B cell (primary cell): ENCODE results near the gene TADA3. TPM values are rescaled to one million over a fixed set of nuclear protein-coding genes. Genes with fewer than 3 reads are reported as not detected.

Source experiments
- ATAC-seq: fragments of 200-7000 bp; cut with Tn5 transposase; one replicate; pipeline ENCODE4 v1.10.0; 2021; ENCODE audit warnings: low read depth, mild to moderate bottlenecking, moderate number of reproducible peaks, moderate library complexity
- CTCF ChIA-PET: fragments of 350-600 bp; sonication (Branson Sonifier 250); formaldehyde crosslinking; loops from one replicate; lab custom pipeline; 2021; ENCODE audit warnings: antibody characterized with exemption, inconsistent platforms; lab: Charles Lee
- POLR2A ChIA-PET: fragments of 350-600 bp; sonication (Branson Sonifier 250); formaldehyde crosslinking; loops from one replicate; lab custom pipeline; 2021; ENCODE audit warnings: antibody characterized with exemption; lab: Charles Lee
- DNase-seq: peaks from one replicate; pipeline ENCODE4 v3.0.0; 2013
- H2AFZ ChIP-seq: 2 replicates; pipeline ENCODE4 v1.6.1; 2012; ENCODE audit warnings: mild to moderate bottlenecking, low read depth, low read length; ENCODE audit not compliant: insufficient read depth, poor library complexity, severe bottlenecking
- H3K27ac ChIP-seq, 2 donors: 1 replicate in 1 of 2; 2 replicates in 1 of 2; pipeline ENCODE4 v1.5.1; 2012 to 2013; ENCODE audit warnings: low read length in 2 of 2, mild to moderate bottlenecking in 2 of 2, moderate library complexity in 1 of 2
- H3K27me3 ChIP-seq, 4 experiments: fragments of 200-600 bp in 1 of 4; sonication (generic) in 1 of 4; replicated peaks in 1 of 4; 1 replicate in 2 of 4; 2 replicates in 2 of 4; pipeline versions ENCODE4 v1.6.1 to v1.7.0; 2013 to 2016; ENCODE audit warnings: low read length in 3 of 4, mild to moderate bottlenecking in 2 of 4, mixed read lengths in 1 of 4, moderate library complexity in 1 of 4; ENCODE audit not compliant: insufficient read depth in 4 of 4, control insufficient read depth in 3 of 4; ENCODE audit errors: control extremely low read depth in 1 of 4
- H3K36me3 ChIP-seq, 2 experiments: replicated peaks in 1 of 2; 1 replicate in 1 of 2; 2 replicates in 1 of 2; pipeline versions ENCODE4 v1.6.1 to v1.7.1; 2013; ENCODE audit warnings: low read length in 1 of 2; ENCODE audit not compliant: insufficient read depth in 2 of 2, control insufficient read depth in 1 of 2; ENCODE audit errors: control extremely low read depth in 1 of 2, extremely low read depth in 1 of 2
- H3K4me1 ChIP-seq, 2 donors: fragments of 200-600 bp in 1 of 2; sonication (generic) in 1 of 2; 1 replicate in 1 of 2; 2 replicates in 1 of 2; pipeline versions ENCODE4 v1.5.1 to v1.6.1; 2013 to 2017; ENCODE audit warnings: low read length in 2 of 2; ENCODE audit not compliant: control insufficient read depth in 2 of 2, insufficient read depth in 2 of 2
- H3K4me2 ChIP-seq: replicated peaks from 2 replicates; pipeline ENCODE3; 2012; ENCODE audit warnings: mild to moderate bottlenecking, low read depth, low read length; ENCODE audit not compliant: poor library complexity, severe bottlenecking
- H3K4me3 ChIP-seq, 5 experiments: fragments of 200-600 bp in 1 of 5; sonication (generic) in 1 of 5; 1 replicate in 3 of 5; 2 replicates in 2 of 5; pipeline versions ENCODE4 v1.5.1 to v1.7.0; 2011 to 2016; ENCODE audit warnings: low read length in 4 of 5, mild to moderate bottlenecking in 4 of 5, low read depth in 2 of 5, control low read depth in 1 of 5, moderate library complexity in 1 of 5; ENCODE audit not compliant: insufficient read depth in 1 of 5; ENCODE audit errors: control extremely low read depth in 1 of 5, extremely low read depth in 1 of 5
- H3K79me2 ChIP-seq: fragments of 200-600 bp; sonication (generic); one replicate; pipeline ENCODE4 v1.6.0; 2016; ENCODE audit warnings: low read length; ENCODE audit not compliant: control insufficient read depth, insufficient read depth
- H3K9ac ChIP-seq: fragments of 200-600 bp; sonication (generic); 2 replicates; pipeline ENCODE4 v1.6.1; 2017; ENCODE audit warnings: mild to moderate bottlenecking, low read length, moderate library complexity
- H3K9me3 ChIP-seq, 3 donors: one replicate each; pipeline versions ENCODE4 v1.6.1 to v1.7.1; 2013; ENCODE audit warnings: low read length in 2 of 3; ENCODE audit not compliant: control insufficient read depth in 2 of 3, insufficient read depth in 1 of 3; ENCODE audit errors: control extremely low read depth in 1 of 3
- H4K20me1 ChIP-seq: 2 replicates; pipeline ENCODE4 v1.6.0; 2012; ENCODE audit warnings: mild to moderate bottlenecking, low read length; ENCODE audit not compliant: insufficient read depth, control insufficient read depth, poor library complexity, severe bottlenecking
- H3K27ac Mint-ChIP-seq: one replicate; pipeline ENCODE4 v1.8.0; 2021; ENCODE audit warnings: mixed read lengths
- H3K27me3 Mint-ChIP-seq: one replicate; pipeline ENCODE4 v1.8.0; 2021; ENCODE audit warnings: mixed read lengths
- H3K4me1 Mint-ChIP-seq: one replicate; pipeline ENCODE4 v1.8.0; 2021; ENCODE audit warnings: mixed read lengths
- H3K4me3 Mint-ChIP-seq: one replicate; pipeline ENCODE4 v1.8.0; 2021; ENCODE audit warnings: mixed read lengths
- H3K9me3 Mint-ChIP-seq: one replicate; pipeline ENCODE4 v1.8.0; 2022; ENCODE audit warnings: mixed read lengths; ENCODE audit not compliant: insufficient read depth
- EZH2 ChIP-seq: IDR thresholded peaks from 2 replicates; pipeline ENCODE4 v1.6.1; 2012; ENCODE audit warnings: borderline replicate concordance, low read depth, mild to moderate bottlenecking, moderate library complexity, low read length; ENCODE audit not compliant: insufficient read depth, poor library complexity, severe bottlenecking
- WGBS: methylation state at CpG from one replicate; pipeline ENCODE4 v1.1.5; 2013; ENCODE audit warnings: missing lambda C conversion rate; ENCODE audit not compliant: insufficient coverage; 5-methylcytosine and 5-hydroxymethylcytosine counted together
- intact Hi-C: fragments of 100-400 bp; cut with micrococcal nuclease; formaldehyde crosslinking; loops from one replicate; pipeline ENCODE4 v1.10.0; 2022
- polyA plus RNA-seq: library from polyadenylated mRNA; depleted of rRNA; stranded (reverse); fragments of >200 nt; gene quantifications from 2 replicates; pipeline ENCODE4 v1.2.3, GENCODE V29; 2012
- total RNA-seq, 2 donors: library from RNA; stranded (reverse); fragments of 120-200 nt in 1 of 2; gene quantifications; 1 replicate in 1 of 2; 2 replicates in 1 of 2; pipeline versions ENCODE4 v1.2.3 to v1.2.4, GENCODE V29; 2013 to 2022
- TF ChIP-seq, protein P1 (sequence below): fragments of 200-600 bp; IDR thresholded peaks from one replicate; pipeline ENCODE4 v1.8.0; 2022; ENCODE audit warnings: antibody characterized with exemption, mild to moderate bottlenecking

The TADA3 gene
- total and polyA plus RNA-seq, 2 donors (not counting 1 experiment from before 2014, with no cell fraction given) = 45.4 to 45.6 TPM

DNA sequence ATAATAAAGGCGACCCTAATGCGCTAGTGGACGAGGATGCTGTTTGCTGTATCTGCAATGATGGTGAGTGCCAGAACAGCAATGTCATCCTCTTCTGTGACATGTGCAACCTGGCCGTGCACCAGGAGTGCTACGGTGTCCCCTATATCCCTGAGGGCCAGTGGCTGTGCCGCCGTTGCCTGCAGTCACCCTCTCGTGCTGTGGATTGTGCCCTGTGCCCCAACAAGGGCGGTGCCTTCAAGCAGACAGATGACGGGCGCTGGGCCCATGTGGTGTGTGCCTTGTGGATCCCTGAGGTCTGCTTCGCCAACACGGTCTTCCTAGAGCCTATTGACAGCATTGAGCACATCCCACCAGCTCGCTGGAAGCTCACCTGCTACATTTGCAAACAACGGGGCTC lies 53.1 kb downstream of the TADA3 start:
- peaks cover 17% of the 10 kb centered on the region for H3K79me2 ChIP-seq
- no peak overlapping the region for H3K27ac ChIP-seq
- H3K9me3 ChIP-seq = no peaks in the 10 kb centered on the region
- Mint-ChIP-seq H3K4me3 (no peak overlapping the region), H3K27ac (no peak overlapping the region), H3K4me1 (peaks cover 18% of the 10 kb centered on the region), H3K9me3 (no peaks in the 10 kb centered on the region), H3K27me3 (no peaks in the 10 kb centered on the region)
- CTCF ChIA-PET = interaction anchor here (1.4 kb wide), 1 partner anchor 12 kb away, joined by 4 read pairs; no protein-coding TSS in a partner anchor
- TF ChIP-seq, protein P1, sequence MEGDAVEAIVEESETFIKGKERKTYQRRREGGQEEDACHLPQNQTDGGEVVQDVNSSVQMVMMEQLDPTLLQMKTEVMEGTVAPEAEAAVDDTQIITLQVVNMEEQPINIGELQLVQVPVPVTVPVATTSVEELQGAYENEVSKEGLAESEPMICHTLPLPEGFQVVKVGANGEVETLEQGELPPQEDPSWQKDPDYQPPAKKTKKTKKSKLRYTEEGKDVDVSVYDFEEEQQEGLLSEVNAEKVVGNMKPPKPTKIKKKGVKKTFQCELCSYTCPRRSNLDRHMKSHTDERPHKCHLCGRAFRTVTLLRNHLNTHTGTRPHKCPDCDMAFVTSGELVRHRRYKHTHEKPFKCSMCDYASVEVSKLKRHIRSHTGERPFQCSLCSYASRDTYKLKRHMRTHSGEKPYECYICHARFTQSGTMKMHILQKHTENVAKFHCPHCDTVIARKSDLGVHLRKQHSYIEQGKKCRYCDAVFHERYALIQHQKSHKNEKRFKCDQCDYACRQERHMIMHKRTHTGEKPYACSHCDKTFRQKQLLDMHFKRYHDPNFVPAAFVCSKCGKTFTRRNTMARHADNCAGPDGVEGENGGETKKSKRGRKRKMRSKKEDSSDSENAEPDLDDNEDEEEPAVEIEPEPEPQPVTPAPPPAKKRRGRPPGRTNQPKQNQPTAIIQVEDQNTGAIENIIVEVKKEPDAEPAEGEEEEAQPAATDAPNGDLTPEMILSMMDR = no peak
- no peak for TF ChIP-seq EZH2
- DNase-seq (no peak), ATAC-seq (no peak)
- H3K4me2 ChIP-seq = no peak overlapping the region
- H3K27me3 ChIP-seq = no peaks in the 10 kb centered on the region
- H3K36me3 ChIP-seq = peaks cover 7 to 93% of the 10 kb centered on the region in 2 experiments
- peaks cover 21% of the 10 kb centered on the region for H4K20me1 ChIP-seq
- 97% methylated on average over 15 of the region's 15 CpGs for WGBS
- H3K4me3 ChIP-seq = no peak overlapping the region
- intact Hi-C loops = loop anchor here (10.0 kb wide), 1 partner anchor 376 kb away; the partner anchor contains the start of gene BRK1
- POLR2A ChIA-PET = no interaction called here
- H2AFZ ChIP-seq = no peak overlapping the region
- no peaks in the 10 kb centered on the region for H3K4me1 ChIP-seq
- no peak overlapping the region for H3K9ac ChIP-seq

DNA sequence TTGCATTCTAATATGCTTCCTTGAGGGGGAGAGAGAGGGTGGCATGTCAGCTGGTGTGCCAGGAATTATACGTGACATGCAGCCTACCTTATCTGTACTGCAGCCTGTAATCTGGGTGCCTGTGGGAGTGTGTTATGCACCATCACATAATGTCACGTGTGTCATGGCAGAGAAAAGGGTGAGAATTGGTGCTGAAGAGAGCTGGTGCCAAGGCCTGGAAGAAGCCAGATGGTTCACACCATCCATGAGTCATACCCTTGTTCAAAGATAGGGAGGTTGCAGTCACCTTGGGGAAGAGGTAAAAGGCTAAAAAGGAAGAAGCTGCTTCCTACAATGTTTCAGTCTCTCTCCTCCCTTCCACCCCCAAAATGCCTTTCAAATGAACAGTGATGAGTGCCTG lies 55.4 kb downstream of the TADA3 start:
- ChIA-PET POLR2A (interaction anchor here (1.1 to 1.5 kb wide), 2 partner anchors 11 to 12 kb away, joined by 3 to 4 read pairs; no protein-coding TSS in a partner anchor), CTCF (interaction anchor here (0.6 to 1.1 kb wide), 5 partner anchors 8 to 15 kb away, joined by 3 to 5 read pairs (median 3); partner anchors contain the start of gene OGG1)
- H3K4me1 ChIP-seq = peaks cover 13 to 16% of the 10 kb centered on the region in 2 donors
- no peak overlapping the region for H3K4me2 ChIP-seq
- H3K36me3 ChIP-seq = peaks cover 7 to 71% of the 10 kb centered on the region in 2 experiments
- peaks cover 37% of the 10 kb centered on the region for H4K20me1 ChIP-seq
- no peaks in the 10 kb centered on the region for H3K27me3 Mint-ChIP-seq
- intact Hi-C loops = loop anchor here (10.0 kb wide), 1 partner anchor 378 kb away; the partner anchor contains the start of gene BRK1
- H3K9me3 Mint-ChIP-seq = no peaks in the 10 kb centered on the region
- H3K9me3 ChIP-seq = no peaks in the 10 kb centered on the region
- no peak for ATAC-seq
- no CpG with 5 or more reads among the region's 2 CpGs for WGBS
- no peak overlapping the region for H3K4me3 ChIP-seq
- H3K27ac ChIP-seq = no peak overlapping the region
- H3K4me1 Mint-ChIP-seq = peaks cover 37% of the 10 kb centered on the region
- H3K9ac ChIP-seq = no peak overlapping the region
- H2AFZ ChIP-seq = no peak overlapping the region
- H3K27ac Mint-ChIP-seq = no peak overlapping the region
- TF ChIP-seq EZH2 = no peak
- TF ChIP-seq, protein P1 = no peak
- no peak overlapping the region for H3K4me3 Mint-ChIP-seq
- H3K79me2 ChIP-seq = peaks cover 32% of the 10 kb centered on the region
- no peaks in the 10 kb centered on the region for H3K27me3 ChIP-seq
- no peak for DNase-seq
